Lower lobe of right lung (tissue), 2 donors: ENCODE measurements around the gene ADAMTSL4. TPM values are rescaled to one million over a fixed set of nuclear protein-coding genes. Genes with fewer than 3 reads are reported as not detected.
A peak's percentile ranks its signal among the peaks of the same experiment; 100 is the strongest.

Experiments
- ATAC-seq, 2 donors: fragments of 200-7000 bp; cut with Tn5 transposase; one replicate each; pipeline ENCODE4 v1.9.1; 2020 to 2022; ENCODE audit warnings: mild to moderate bottlenecking in 2 of 2, moderate library complexity in 2 of 2
- DNase-seq: peaks from one replicate; pipeline ENCODE4 v3.0.0-alpha.2; 2020
- H3K27ac ChIP-seq: fragments of 200-600 bp; one replicate; pipeline ENCODE4 v1.8.0; 2022
- H3K27me3 ChIP-seq: fragments of 200-600 bp; one replicate; pipeline ENCODE4 v1.8.0; 2022; ENCODE audit warnings: low read depth
- H3K36me3 ChIP-seq: fragments of 200-600 bp; one replicate; pipeline ENCODE4 v1.8.0; 2022; ENCODE audit warnings: mild to moderate bottlenecking
- H3K4me1 ChIP-seq: fragments of 200-600 bp; one replicate; pipeline ENCODE4 v1.8.0; 2022
- H3K4me3 ChIP-seq: fragments of 200-600 bp; one replicate; pipeline ENCODE4 v1.8.0; 2022; ENCODE audit warnings: mild to moderate bottlenecking
- H3K9me3 ChIP-seq: fragments of 200-600 bp; one replicate; pipeline ENCODE4 v1.8.0; 2022
- CTCF ChIP-seq: fragments of 200-600 bp; IDR thresholded peaks from one replicate; pipeline ENCODE4 v1.8.0; 2022; ENCODE audit warnings: antibody characterized with exemption, mild to moderate bottlenecking
- intact Hi-C: fragments of 100-400 bp; cut with DNase I; formaldehyde crosslinking; loops from one replicate; pipeline ENCODE4 v1.11.0; 2022
- total RNA-seq: library from RNA; stranded (reverse); fragmentation: NEBNext Ultra II Directional; extraction: Animal tissue kit (Norgen Biotek cat#: 25700); gene quantifications from one replicate; pipeline ENCODE4 v1.2.1, GENCODE V29; 2021
- donor health status: DM: no; HTN: yes; CAD: no; lungs with severe emphysema.

The ADAMTSL4 gene
- total RNA-seq, 1 donor from 2014 or later, result 164 TPM

GRCh38 chr1:150528196-150528595 lies 21.0 kb upstream of the ADAMTSL4 start:
- Histone ChIP-seq H3K27ac (no peak overlapping the region), H3K36me3 (no peaks in the 10 kb centered on the region), H3K4me3 (no peak overlapping the region), H3K27me3 (no peaks in the 10 kb centered on the region), H3K4me1 (peaks cover 6% of the 10 kb centered on the region), H3K9me3 (no peaks in the 10 kb centered on the region)
- DNase-seq (no peak), ATAC-seq (no peak)
- TF ChIP-seq CTCF, result no peak
- intact Hi-C loops, result no loop called here

GRCh38 chr1:150529017-150529416 lies 20.2 kb upstream of the ADAMTSL4 start:
- no peak for TF ChIP-seq CTCF
- Histone ChIP-seq H3K4me3 (no peak overlapping the region), H3K4me1 (peaks cover 6% of the 10 kb centered on the region), H3K36me3 (no peaks in the 10 kb centered on the region), H3K9me3 (no peaks in the 10 kb centered on the region), H3K27me3 (no peaks in the 10 kb centered on the region), H3K27ac (no peak overlapping the region)
- ATAC-seq (no peak), DNase-seq (no peak)
- intact Hi-C loops, result no loop called here

- Histone ChIP-seq H3K4me1 (peaks cover 6% of the 10 kb centered on the region), H3K4me3 (no peak overlapping the region), H3K27ac (no peak overlapping the region), H3K36me3 (no peaks in the 10 kb centered on the region), H3K9me3 (no peaks in the 10 kb centered on the region), H3K27me3 (no peaks in the 10 kb centered on the region)
- ATAC-seq (no peak), DNase-seq (no peak)
- TF ChIP-seq CTCF, result no peak
- intact Hi-C loops, result no loop called here
Observed at GRCh38 chr1:150530491-150531159, 18.6 kb upstream of the ADAMTSL4 start.

GRCh38 chr1:150532860-150533259 lies 16.3 kb upstream of the ADAMTSL4 start:
- intact Hi-C loops, result no loop called here
- TF ChIP-seq CTCF, result peak; percentile 26
- ATAC-seq, result no peak
- H3K27ac ChIP-seq, result no peak overlapping the region
- peaks cover 6% of the 10 kb centered on the region for H3K4me1 ChIP-seq
- no peak overlapping the region for H3K4me3 ChIP-seq
- H3K36me3 ChIP-seq, result no peaks in the 10 kb centered on the region
- no peak for DNase-seq
- no peaks in the 10 kb centered on the region for H3K27me3 ChIP-seq
- no peaks in the 10 kb centered on the region for H3K9me3 ChIP-seq

- Histone ChIP-seq H3K4me3 (no peak overlapping the region), H3K4me1 (peaks cover 6% of the 10 kb centered on the region), H3K27me3 (no peaks in the 10 kb centered on the region), H3K27ac (no peak overlapping the region), H3K36me3 (no peaks in the 10 kb centered on the region), H3K9me3 (no peaks in the 10 kb centered on the region)
- intact Hi-C loops, result no loop called here
- no peak for ATAC-seq
- no peak for TF ChIP-seq CTCF
- DNase-seq, result no peak
Observed at GRCh38 chr1:150534002-150534401, 15.2 kb upstream of the ADAMTSL4 start.
